ENCODE data around the gene MAPKAPK2. TPM values are rescaled to one million over a fixed set of nuclear protein-coding genes. Genes with fewer than 3 reads are reported as not detected.
A peak's percentile ranks its signal among the peaks of the same experiment; 100 is the strongest.

The MAPKAPK2 gene
- total RNA-seq, 3 donors from 2014 or later: 68.4 to 75.2 (median 72.1) TPM

DNA sequence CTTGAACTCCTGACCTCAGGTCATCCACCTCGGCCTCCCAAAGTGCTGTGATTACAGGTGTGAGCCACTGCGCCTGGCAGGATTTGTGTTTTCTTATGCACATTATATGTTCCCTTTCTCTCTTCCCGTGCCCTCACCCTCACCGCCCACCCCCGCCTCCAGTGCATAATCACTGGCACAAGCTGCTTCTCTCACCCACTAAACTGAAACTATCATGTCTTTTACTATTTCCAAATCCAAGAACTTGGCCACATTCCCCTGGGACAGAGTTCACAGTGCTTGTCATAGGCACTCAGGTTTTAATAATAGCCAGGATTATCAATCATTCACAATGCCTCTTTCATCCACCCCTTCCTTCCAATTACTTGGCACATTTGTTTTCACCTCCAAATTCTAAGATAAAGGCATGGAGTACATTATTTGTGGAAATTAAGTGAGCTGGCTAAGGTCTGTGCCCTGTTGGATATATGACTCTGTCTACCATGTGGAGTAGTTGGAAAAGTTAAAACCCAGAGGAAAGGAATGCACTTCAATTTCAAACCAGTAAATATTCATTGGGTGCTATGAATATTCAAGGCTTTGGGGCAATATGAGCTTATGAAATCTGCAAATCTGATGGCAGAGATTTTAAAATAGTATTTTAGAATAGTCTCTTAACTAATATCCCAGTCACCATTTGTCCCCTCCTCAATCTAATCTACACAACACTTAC is 17.6 kb upstream of the MAPKAPK2 start:
- Histone ChIP-seq H3K9me3 (no peaks in the 10 kb centered on the region), H3K4me1 (ENCODE audit: low read depth) (peaks cover 8% of the 10 kb centered on the region), H3K4me3 (no peak overlapping the region), H3K36me3 (ENCODE audit: low read depth) (no peaks in the 10 kb centered on the region)
- TF ChIP-seq CTCF (IDR thresholded peaks at IDR 0.05): no peak
- DNase-seq: no peak
- no peak for ATAC-seq
- intact Hi-C loops (cut with DNase I, micrococcal nuclease): no loop called here

DNA sequence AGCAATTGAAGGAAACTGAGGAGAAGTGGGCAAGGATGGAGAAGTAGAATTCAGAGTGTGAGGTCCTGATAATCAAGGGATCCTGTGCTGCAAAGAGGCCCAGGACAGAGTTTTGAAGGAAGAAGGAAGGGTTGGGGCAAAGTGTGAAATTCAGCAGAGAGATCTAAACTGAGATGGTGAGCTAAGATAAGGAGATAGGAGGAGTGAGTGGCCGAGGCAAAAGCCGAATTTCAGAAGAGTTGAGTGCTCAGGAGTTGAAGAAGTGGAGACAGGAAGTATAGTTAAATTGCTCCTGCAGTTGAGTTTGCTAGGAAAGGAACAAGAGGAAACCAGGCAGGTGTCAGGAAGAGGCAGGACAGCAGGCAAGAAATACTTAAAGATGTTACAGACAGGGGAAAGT is 16.4 kb upstream of the MAPKAPK2 start:
- no peak for TF ChIP-seq CTCF (IDR thresholded peaks at IDR 0.05)
- Histone ChIP-seq H3K4me1 (ENCODE audit: low read depth) (peaks cover 12% of the 10 kb centered on the region), H3K4me3 (no peak overlapping the region), H3K36me3 (ENCODE audit: low read depth) (no peaks in the 10 kb centered on the region), H3K9me3 (no peaks in the 10 kb centered on the region)
- ATAC-seq (no peak), DNase-seq (no peak)
- intact Hi-C loops (cut with DNase I, micrococcal nuclease): no loop called here

GRCh38 chr1:206668874-206669410 is 15.8 kb upstream of the MAPKAPK2 start:
- no peak for TF ChIP-seq CTCF (IDR thresholded peaks at IDR 0.05)
- Histone ChIP-seq H3K4me1 (ENCODE audit: low read depth) (peaks cover 12% of the 10 kb centered on the region), H3K9me3 (no peaks in the 10 kb centered on the region), H3K36me3 (ENCODE audit: low read depth) (no peaks in the 10 kb centered on the region), H3K4me3 (no peak overlapping the region)
- ATAC-seq: no peak
- intact Hi-C loops (cut with DNase I, micrococcal nuclease): no loop called here
- DNase-seq: no peak

DNA sequence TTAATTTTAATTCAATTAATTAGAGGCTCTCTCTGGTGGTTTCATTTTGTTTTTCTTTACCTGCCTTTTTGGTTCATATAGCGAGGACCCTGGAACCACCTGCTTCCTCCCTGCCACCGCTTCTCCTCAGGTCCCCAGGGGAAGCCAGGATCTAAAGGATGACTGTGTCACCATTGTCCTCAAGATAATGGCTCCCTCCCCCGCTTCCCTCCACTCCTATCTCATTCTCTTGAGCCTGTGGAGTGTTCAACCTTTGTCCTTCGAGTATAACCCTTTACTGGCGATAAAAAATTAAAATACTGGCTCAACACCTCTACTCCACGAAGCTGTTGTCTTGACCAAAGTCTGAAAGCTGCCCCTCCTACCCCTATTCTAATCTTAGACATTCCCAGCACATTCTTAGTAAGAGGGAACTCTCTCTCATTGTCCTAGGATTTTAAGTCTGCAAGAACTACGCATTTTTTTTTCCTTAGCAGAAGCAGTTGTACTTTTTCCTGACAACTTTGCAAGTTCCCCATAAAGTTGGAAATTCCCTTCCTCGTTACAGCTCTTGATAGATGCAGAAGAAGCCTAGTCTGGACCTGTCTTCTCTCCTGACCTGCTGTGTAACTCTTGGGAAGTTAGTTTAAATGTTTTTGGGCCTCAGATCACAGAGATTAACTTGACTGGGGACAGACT is 12.6 kb upstream of the MAPKAPK2 start:
- H3K36me3 ChIP-seq (ENCODE audit: low read depth): no peaks in the 10 kb centered on the region
- peaks cover 26% of the 10 kb centered on the region for H3K4me1 ChIP-seq (ENCODE audit: low read depth)
- intact Hi-C loops (cut with DNase I, micrococcal nuclease): no loop called here
- H3K4me3 ChIP-seq: no peak overlapping the region
- no peaks in the 10 kb centered on the region for H3K9me3 ChIP-seq
- ATAC-seq (peak; percentile 79), DNase-seq (peak in 1 of 3 donors; percentile 62)
- TF ChIP-seq CTCF (IDR thresholded peaks at IDR 0.05): no peak

- Histone ChIP-seq H3K4me1 (ENCODE audit: low read depth) (peaks cover 26% of the 10 kb centered on the region), H3K36me3 (ENCODE audit: low read depth) (no peaks in the 10 kb centered on the region), H3K9me3 (no peaks in the 10 kb centered on the region), H3K4me3 (no peak overlapping the region)
- intact Hi-C loops (cut with DNase I, micrococcal nuclease): no loop called here
- no peak for TF ChIP-seq CTCF (IDR thresholded peaks at IDR 0.05)
- ATAC-seq (peak; percentile 29), DNase-seq (no peak)
Measured at GRCh38 chr1:206672844-206673758, 11.6 kb upstream of the MAPKAPK2 start.
